SK-N-SH (cell line): Measurements from ENCODE around the gene PPP1R10. TPM values are rescaled to one million over a fixed set of nuclear protein-coding genes. Genes with fewer than 3 reads are reported as not detected.

Source experiments
- CTCF ChIA-PET: fragments of 300-600, 350-600 bp; formaldehyde crosslinking; extraction: SDS; loops from one replicate; lab custom pipeline; 2021; lab: Yijun Ruan, JAX
- POLR2A ChIA-PET: fragments of 350-600 bp; sonication (Branson Sonifier 250); formaldehyde crosslinking; extraction: SDS; loops from one replicate; lab custom pipeline; 2020; ENCODE audit warnings: antibody characterized with exemption, inconsistent platforms; lab: Yijun Ruan, JAX
- DNase-seq: peaks from one replicate; pipeline ENCODE4 v3.0.0; 2012
- H2AFZ ChIP-seq: fragments of 200-600 bp; sonication (generic); 2 replicates; pipeline ENCODE4 v1.8.1; 2016; ENCODE audit warnings: antibody characterized with exemption, mild to moderate bottlenecking, low read depth
- H3F3A ChIP-seq: fragments of 200-600 bp; sonication (generic); replicated peaks from 2 replicates; pipeline ENCODE3; 2016; ENCODE audit warnings: antibody characterized with exemption, mild to moderate bottlenecking; ENCODE audit not compliant: insufficient read depth
- H3K27ac ChIP-seq, 2 experiments: fragments of 200-500 bp in 1 of 2; fragments of 200-600 bp in 1 of 2; sonication (Bioruptor generic) in 1 of 2; sonication (generic), shearing (Covaris generic) in 1 of 2; 2 replicates each; pipeline versions ENCODE4 v1.5.1 to v1.6.1; 2014 to 2016; ENCODE audit warnings: low read depth in 2 of 2, inconsistent platforms in 1 of 2, low read length in 1 of 2, mild to moderate bottlenecking in 1 of 2, mixed read lengths in 1 of 2
- H3K27me3 ChIP-seq: fragments of 200-600 bp; sonication (generic), shearing (Covaris generic); 2 replicates; pipeline ENCODE4 v1.6.1; 2016; ENCODE audit warnings: mixed run types; ENCODE audit not compliant: insufficient read depth
- H3K36me3 ChIP-seq, 2 experiments: fragments of 200-500 bp in 1 of 2; fragments of 200-600 bp in 1 of 2; sonication (Bioruptor generic) in 1 of 2; sonication (generic) in 1 of 2; replicated peaks in 1 of 2; 2 replicates each; pipeline versions ENCODE3 to v1.5.1; 2014 to 2016; ENCODE audit warnings: low read length in 1 of 2, mild to moderate bottlenecking in 1 of 2; ENCODE audit not compliant: insufficient read depth in 2 of 2, control insufficient read depth in 1 of 2
- H3K4me1 ChIP-seq, 2 experiments: fragments of 200-500 bp in 1 of 2; fragments of 200-600 bp in 1 of 2; sonication (Bioruptor generic) in 1 of 2; sonication (generic), shearing (Covaris generic) in 1 of 2; 2 replicates each; pipeline versions ENCODE4 v1.5.1 to v1.6.1; 2014 to 2016; ENCODE audit warnings: low read depth in 1 of 2, low read length in 1 of 2, mixed run types in 1 of 2; ENCODE audit not compliant: insufficient read depth in 2 of 2, control insufficient read depth in 1 of 2
- H3K4me2 ChIP-seq: fragments of 200-600 bp; sonication (generic), shearing (Covaris generic); 2 replicates; pipeline ENCODE4 v1.6.1; 2017; ENCODE audit warnings: mixed run types
- H3K4me3 ChIP-seq, 2 experiments: fragments of 200-500 bp in 1 of 2; fragments of 200-600 bp in 1 of 2; sonication (Bioruptor generic) in 1 of 2; sonication (generic), shearing (Covaris generic) in 1 of 2; 2 replicates each; pipeline versions ENCODE4 v1.5.1 to v1.8.1; 2014 to 2016; ENCODE audit warnings: low read depth in 2 of 2, inconsistent platforms in 1 of 2, low read length in 1 of 2, mild to moderate bottlenecking in 1 of 2, mixed read lengths in 1 of 2, moderate library complexity in 1 of 2
- H3K79me2 ChIP-seq: fragments of 200-600 bp; sonication (generic); 2 replicates; pipeline ENCODE4 v1.8.1; 2017; ENCODE audit warnings: mild to moderate bottlenecking; ENCODE audit not compliant: insufficient read depth
- H3K9ac ChIP-seq: fragments of 200-600 bp; sonication (generic); 2 replicates; pipeline ENCODE4 v1.6.1; 2017; ENCODE audit warnings: mixed run types
- H3K9me2 ChIP-seq: fragments of 200-600 bp; sonication (generic); 2 replicates; pipeline ENCODE4 v1.6.1; 2017; ENCODE audit warnings: mixed run types
- H3K9me3 ChIP-seq: fragments of 200-600 bp; sonication (generic); 2 replicates; pipeline ENCODE4 v1.6.1; 2017; ENCODE audit warnings: mixed run types, mild to moderate bottlenecking, moderate library complexity
- H4K20me1 ChIP-seq: fragments of 200-600 bp; sonication (generic); 2 replicates; pipeline ENCODE4 v1.6.1; 2017; ENCODE audit warnings: mild to moderate bottlenecking, mixed run types; ENCODE audit not compliant: insufficient read depth
- ELF1 ChIP-seq: IDR thresholded peaks from 2 replicates; pipeline ENCODE4 v1.4.0; 2012
- FOSL2 ChIP-seq: IDR thresholded peaks from 2 replicates; pipeline ENCODE4 v1.4.0; 2012; ENCODE audit warnings: low read depth, mild to moderate bottlenecking, moderate library complexity, borderline replicate concordance
- GABPA ChIP-seq: IDR thresholded peaks from 2 replicates; pipeline ENCODE4 v1.4.0; 2012; ENCODE audit warnings: low read depth, mild to moderate bottlenecking
- MXI1 ChIP-seq: IDR thresholded peaks from 2 replicates; pipeline ENCODE4 v1.6.1; 2012; ENCODE audit warnings: mild to moderate bottlenecking, low read depth, low read length, improper control_type of control experiment
- NRF1 ChIP-seq: IDR thresholded peaks from 2 replicates; pipeline ENCODE4 v1.6.1; 2012; ENCODE audit warnings: low read depth, mild to moderate bottlenecking, low read length
- RXRA ChIP-seq: IDR thresholded peaks from 2 replicates; pipeline ENCODE4 v1.4.0; 2012; ENCODE audit warnings: low read depth, mild to moderate bottlenecking, borderline replicate concordance
- TAF1 ChIP-seq: IDR thresholded peaks from 2 replicates; pipeline ENCODE4 v1.6.1; 2012; ENCODE audit warnings: low read depth, mild to moderate bottlenecking, low read length, moderate library complexity, borderline replicate concordance
- WGBS: methylation state at CpG from one replicate; pipeline ENCODE4 v1.1.6; 2017; ENCODE audit warnings: low lambda C conversion rate; 5-methylcytosine and 5-hydroxymethylcytosine counted together
- polyA plus RNA-seq, 3 experiments: library from polyadenylated mRNA; depleted of rRNA; stranded (reverse); fragments of >200 nt; gene quantifications; 2 replicates each; pipeline ENCODE4 v1.2.3, GENCODE V29; 2012
- TF ChIP-seq, protein P1 (sequence below): IDR thresholded peaks from 2 replicates; pipeline ENCODE4; 2012

Gene PPP1R10
- polyA plus RNA-seq, 1 of the 3 experiments (the other 2 are of a cell fraction): 16.8 TPM

DNA sequence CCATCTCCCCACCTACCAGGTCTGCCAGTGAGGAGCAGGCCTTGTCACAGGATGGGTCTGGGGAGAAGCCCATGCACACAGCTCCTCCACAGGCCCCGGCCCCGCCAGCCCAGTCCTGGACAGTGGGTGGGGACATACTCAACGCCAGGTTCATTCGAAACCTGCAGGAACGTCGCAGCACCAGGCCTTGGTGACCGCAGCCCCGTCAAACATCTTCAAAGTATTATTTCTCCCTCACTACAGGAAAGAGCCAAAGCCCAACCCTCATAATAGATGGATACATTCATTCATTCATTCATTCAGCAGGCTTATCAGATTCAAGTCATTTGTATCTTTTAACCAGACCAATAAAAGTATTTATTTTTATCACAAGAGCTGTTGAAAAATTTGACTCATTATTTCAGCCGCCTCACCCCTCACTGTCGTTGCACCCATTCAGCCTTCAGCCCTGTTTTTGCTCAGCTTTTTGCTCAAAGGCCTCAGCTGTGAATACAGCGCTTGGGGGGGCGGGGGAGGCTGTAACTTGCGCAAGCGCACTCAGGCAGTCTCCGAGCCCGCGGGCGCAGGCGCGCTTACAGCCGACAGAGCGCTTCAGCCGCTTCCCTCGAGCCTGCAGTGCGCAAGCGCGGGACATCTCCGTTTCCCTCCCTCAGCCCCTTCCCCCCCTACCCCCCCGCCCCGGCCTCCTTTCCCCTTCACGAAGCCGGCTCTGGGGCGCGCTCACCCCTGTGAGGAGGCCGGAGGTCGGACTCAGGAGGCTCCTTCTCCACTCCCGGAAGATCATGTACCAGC lies 29.6 kb upstream of the PPP1R10 start, which contains the start of gene C6orf136:
C6orf136 (plus strand) TSS at position 684 of the 792 bp plus-strand sequence; CDS start at position 783, 99 bp downstream.
- peak; percentile 96 for TF ChIP-seq NRF1
- no peak for TF ChIP-seq FOSL2
- TF ChIP-seq, protein P1, sequence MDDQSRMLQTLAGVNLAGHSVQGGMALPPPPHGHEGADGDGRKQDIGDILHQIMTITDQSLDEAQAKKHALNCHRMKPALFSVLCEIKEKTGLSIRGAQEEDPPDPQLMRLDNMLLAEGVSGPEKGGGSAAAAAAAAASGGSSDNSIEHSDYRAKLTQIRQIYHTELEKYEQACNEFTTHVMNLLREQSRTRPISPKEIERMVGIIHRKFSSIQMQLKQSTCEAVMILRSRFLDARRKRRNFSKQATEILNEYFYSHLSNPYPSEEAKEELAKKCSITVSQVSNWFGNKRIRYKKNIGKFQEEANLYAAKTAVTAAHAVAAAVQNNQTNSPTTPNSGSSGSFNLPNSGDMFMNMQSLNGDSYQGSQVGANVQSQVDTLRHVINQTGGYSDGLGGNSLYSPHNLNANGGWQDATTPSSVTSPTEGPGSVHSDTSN: 0 out of 2 replicates have a peak, but pooled peaks have one; percentile 17
- TF ChIP-seq, all 33 proteins: peak for 2
- H3K27me3 ChIP-seq: no peaks in the 10 kb centered on the region
- H3K9ac ChIP-seq: peak within 1 kb of the TSS; percentile 84
- H4K20me1 ChIP-seq: no peaks in the 10 kb centered on the region
- H3K9me3 ChIP-seq: no peaks in the 10 kb centered on the region
- peaks cover 0 to 6% of the 10 kb centered on the region in 2 experiments; a peak in 2 of 4 replicates for H3K4me1 ChIP-seq
- H3K79me2 ChIP-seq: peaks cover 32% of the 10 kb centered on the region
- peaks cover 17% of the 10 kb centered on the region for H3F3A ChIP-seq
- H2AFZ ChIP-seq: peak within 1 kb of the TSS; percentile 68
- WGBS: 13% methylated on average over 34 of the region's 37 CpGs
- peak; percentile 97 for DNase-seq
- peaks cover 23 to 33% of the 10 kb centered on the region in 2 experiments for H3K36me3 ChIP-seq
- H3K9me2 ChIP-seq: no peaks in the 10 kb centered on the region
- CTCF ChIA-PET: interaction anchor here (0.9 kb wide), 2 partner anchors 26 to 106 kb away, joined by 3 to 4 read pairs; partner anchors contain the start of gene DHX16
- H3K4me3 ChIP-seq: peak within 1 kb of the TSS; percentile 84
- POLR2A ChIA-PET: interaction anchor here (1.0 kb wide), 1 partner anchor 32 kb away, joined by 7 read pairs; no protein-coding TSS in a partner anchor
- peak within 1 kb of the TSS; percentile 97 for H3K4me2 ChIP-seq
- peak within 1 kb of the TSS; percentile 77 to 94 for H3K27ac ChIP-seq

DNA sequence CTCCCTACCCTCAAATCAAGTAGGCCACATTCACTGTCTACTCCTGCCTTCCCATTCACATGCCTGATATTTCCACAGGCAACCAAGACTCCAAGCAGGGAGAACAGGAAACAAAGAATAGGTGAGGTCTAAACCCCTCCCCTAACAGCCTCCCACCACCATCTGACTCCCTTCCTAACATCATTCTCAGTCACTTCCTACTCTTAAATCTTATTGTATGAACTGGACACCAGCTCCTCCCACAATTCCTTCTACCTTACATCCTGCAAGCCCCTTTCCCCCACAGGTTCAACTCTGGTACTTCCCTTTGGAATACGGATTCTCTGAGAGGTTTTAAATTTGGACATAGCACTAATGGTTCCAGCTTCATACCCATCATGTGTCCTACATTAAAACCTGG lies 28.9 kb upstream of the PPP1R10 start:
- no peaks in the 10 kb centered on the region for H3K9me3 ChIP-seq
- ChIA-PET POLR2A (no interaction called here), CTCF (interaction anchor here (0.6 to 0.9 kb wide), 3 partner anchors 27 to 996 kb away, joined by 3 to 4 read pairs (median 4); partner anchors contain the start of gene DHX16)
- H3K9me2 ChIP-seq: no peaks in the 10 kb centered on the region
- H3K4me3 ChIP-seq: no peak overlapping the region
- no peaks in the 10 kb centered on the region for H3K27me3 ChIP-seq
- H3K79me2 ChIP-seq: peaks cover 32% of the 10 kb centered on the region
- peak overlapping the region; percentile 29 to 51; a peak in 2 of 4 replicates for H3K27ac ChIP-seq
- DNase-seq: no peak
- peak overlapping the region; percentile 97; the same call in 1 of the 2 replicates for H3K4me2 ChIP-seq
- peaks cover 0 to 6% of the 10 kb centered on the region in 2 experiments; a peak in 2 of 4 replicates for H3K4me1 ChIP-seq
- WGBS: 32% methylated on average over 1 of the region's 1 CpG
- peaks cover 17% of the 10 kb centered on the region for H3F3A ChIP-seq
- no peak overlapping the region for H2AFZ ChIP-seq
- no peak overlapping the region for H3K9ac ChIP-seq
- H4K20me1 ChIP-seq: no peaks in the 10 kb centered on the region
- peaks cover 18 to 40% of the 10 kb centered on the region in 2 experiments for H3K36me3 ChIP-seq
- TF ChIP-seq, protein P1: no peak
- no peak for TF ChIP-seq MXI1
- TF ChIP-seq TAF1: no peak
- TF ChIP-seq GABPA: no peak
- TF ChIP-seq NRF1: no peak
- no peak for TF ChIP-seq ELF1
- TF ChIP-seq RXRA: no peak
